ENCODE data around the gene ARMC6.

DNA sequence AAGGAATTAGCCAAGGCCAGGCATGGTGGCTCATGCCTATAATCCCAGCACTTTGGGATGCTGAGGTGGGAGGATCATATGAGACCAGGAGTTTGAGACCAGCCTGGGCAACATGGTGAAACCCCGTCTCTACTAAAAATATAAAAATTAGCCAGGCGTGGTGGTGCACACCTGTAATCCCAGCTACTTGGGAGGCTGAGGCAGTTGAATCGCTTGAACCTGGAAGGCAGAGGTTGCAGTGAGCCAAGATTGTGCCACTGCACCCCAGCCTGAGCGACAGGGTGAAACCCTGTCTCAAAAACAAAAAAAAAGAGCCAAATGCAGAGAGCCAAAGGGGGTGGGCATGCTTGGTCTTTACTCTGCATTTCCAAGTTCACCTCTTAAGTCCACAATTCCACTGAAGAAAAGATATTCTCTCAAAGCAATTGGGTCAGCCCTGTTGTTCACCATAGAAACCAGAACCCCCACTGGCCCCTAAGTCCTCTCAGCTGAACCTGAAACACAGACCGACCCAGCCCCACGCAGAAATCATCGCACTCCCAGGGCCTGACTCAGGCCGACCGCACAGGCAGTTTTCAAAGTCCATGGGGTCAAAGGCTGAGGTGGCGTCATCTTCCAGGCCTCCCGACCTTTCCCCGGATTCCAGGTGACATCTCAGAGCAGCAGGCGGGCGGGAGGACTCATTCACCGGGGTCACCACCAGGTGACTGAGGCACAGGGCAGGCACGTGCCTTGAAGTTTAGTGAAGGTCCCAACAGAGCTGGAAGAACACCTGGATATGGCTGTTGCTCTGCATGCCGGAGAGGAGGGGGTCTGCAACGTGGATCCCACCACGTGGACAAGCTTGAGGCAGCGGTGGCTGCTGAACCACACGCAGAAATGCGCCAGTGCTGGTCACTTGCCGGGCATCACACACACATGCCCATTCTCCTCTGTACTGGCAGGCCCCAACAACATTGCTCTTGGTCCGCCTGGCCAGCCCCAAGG is 63.5 kb downstream of the ARMC6 start:
- TF ChIP-seq TAF1 (IDR thresholded peaks at IDR 0.05; ENCODE audit: low read depth) (no peak), EZH2 (IDR thresholded peaks at IDR 0.05; ENCODE audit: borderline replicate concordance, insufficient read depth, low read length, poor library complexity, severe bottlenecking) (no peak), POLR2AphosphoS5 (IDR thresholded peaks at IDR 0.05) (no peak), RAD21 (conservative IDR thresholded peaks at IDR 0.05) (no peak), SMC3 (conservative IDR thresholded peaks at IDR 0.05; ENCODE audit: poor library complexity) (no peak), EP300 (conservative IDR thresholded peaks at IDR 0.05; ENCODE audit: poor library complexity, severe bottlenecking) (no peak), MXI1 (conservative IDR thresholded peaks at IDR 0.05; ENCODE audit: poor library complexity, severe bottlenecking) (no peak)
- TF ChIP-seq, protein P1, sequence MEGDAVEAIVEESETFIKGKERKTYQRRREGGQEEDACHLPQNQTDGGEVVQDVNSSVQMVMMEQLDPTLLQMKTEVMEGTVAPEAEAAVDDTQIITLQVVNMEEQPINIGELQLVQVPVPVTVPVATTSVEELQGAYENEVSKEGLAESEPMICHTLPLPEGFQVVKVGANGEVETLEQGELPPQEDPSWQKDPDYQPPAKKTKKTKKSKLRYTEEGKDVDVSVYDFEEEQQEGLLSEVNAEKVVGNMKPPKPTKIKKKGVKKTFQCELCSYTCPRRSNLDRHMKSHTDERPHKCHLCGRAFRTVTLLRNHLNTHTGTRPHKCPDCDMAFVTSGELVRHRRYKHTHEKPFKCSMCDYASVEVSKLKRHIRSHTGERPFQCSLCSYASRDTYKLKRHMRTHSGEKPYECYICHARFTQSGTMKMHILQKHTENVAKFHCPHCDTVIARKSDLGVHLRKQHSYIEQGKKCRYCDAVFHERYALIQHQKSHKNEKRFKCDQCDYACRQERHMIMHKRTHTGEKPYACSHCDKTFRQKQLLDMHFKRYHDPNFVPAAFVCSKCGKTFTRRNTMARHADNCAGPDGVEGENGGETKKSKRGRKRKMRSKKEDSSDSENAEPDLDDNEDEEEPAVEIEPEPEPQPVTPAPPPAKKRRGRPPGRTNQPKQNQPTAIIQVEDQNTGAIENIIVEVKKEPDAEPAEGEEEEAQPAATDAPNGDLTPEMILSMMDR (IDR thresholded peaks at IDR 0.05; ENCODE audit: poor library complexity, severe bottlenecking), result no peak
- TF ChIP-seq, protein P2, sequence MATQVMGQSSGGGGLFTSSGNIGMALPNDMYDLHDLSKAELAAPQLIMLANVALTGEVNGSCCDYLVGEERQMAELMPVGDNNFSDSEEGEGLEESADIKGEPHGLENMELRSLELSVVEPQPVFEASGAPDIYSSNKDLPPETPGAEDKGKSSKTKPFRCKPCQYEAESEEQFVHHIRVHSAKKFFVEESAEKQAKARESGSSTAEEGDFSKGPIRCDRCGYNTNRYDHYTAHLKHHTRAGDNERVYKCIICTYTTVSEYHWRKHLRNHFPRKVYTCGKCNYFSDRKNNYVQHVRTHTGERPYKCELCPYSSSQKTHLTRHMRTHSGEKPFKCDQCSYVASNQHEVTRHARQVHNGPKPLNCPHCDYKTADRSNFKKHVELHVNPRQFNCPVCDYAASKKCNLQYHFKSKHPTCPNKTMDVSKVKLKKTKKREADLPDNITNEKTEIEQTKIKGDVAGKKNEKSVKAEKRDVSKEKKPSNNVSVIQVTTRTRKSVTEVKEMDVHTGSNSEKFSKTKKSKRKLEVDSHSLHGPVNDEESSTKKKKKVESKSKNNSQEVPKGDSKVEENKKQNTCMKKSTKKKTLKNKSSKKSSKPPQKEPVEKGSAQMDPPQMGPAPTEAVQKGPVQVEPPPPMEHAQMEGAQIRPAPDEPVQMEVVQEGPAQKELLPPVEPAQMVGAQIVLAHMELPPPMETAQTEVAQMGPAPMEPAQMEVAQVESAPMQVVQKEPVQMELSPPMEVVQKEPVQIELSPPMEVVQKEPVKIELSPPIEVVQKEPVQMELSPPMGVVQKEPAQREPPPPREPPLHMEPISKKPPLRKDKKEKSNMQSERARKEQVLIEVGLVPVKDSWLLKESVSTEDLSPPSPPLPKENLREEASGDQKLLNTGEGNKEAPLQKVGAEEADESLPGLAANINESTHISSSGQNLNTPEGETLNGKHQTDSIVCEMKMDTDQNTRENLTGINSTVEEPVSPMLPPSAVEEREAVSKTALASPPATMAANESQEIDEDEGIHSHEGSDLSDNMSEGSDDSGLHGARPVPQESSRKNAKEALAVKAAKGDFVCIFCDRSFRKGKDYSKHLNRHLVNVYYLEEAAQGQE (IDR thresholded peaks at IDR 0.05; ENCODE audit: borderline replicate concordance), result no peak
